ENCODE results near the gene ATP5F1E.

DNA sequence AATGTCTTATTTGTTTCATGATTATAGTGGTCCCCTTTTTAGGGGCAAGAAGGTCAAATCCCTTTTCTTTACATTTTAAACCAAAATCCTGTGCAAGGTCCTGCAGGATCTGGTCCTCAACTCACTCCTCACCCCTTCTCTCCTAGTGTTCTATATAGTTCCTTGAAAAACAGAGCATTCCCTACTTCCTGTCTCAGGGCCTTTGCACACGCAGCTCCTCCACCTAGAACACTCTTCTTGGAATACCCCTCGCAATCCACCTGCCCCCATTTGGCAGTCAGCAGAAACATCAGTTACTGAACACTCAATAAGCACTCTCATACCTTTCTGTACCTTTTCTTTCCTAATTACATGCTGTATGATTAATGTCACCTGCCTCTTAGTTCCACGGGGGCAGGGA lies 3.2 kb upstream of the ATP5F1E start:
- TF ChIP-seq KAT7 (CRISPR knock-in tag; IDR thresholded peaks at IDR 0.05; ENCODE audit: borderline replicate concordance): no peak
- TF ChIP-seq, protein P1, sequence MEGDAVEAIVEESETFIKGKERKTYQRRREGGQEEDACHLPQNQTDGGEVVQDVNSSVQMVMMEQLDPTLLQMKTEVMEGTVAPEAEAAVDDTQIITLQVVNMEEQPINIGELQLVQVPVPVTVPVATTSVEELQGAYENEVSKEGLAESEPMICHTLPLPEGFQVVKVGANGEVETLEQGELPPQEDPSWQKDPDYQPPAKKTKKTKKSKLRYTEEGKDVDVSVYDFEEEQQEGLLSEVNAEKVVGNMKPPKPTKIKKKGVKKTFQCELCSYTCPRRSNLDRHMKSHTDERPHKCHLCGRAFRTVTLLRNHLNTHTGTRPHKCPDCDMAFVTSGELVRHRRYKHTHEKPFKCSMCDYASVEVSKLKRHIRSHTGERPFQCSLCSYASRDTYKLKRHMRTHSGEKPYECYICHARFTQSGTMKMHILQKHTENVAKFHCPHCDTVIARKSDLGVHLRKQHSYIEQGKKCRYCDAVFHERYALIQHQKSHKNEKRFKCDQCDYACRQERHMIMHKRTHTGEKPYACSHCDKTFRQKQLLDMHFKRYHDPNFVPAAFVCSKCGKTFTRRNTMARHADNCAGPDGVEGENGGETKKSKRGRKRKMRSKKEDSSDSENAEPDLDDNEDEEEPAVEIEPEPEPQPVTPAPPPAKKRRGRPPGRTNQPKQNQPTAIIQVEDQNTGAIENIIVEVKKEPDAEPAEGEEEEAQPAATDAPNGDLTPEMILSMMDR (IDR thresholded peaks at IDR 0.05): no peak
- TF ChIP-seq, protein P2, sequence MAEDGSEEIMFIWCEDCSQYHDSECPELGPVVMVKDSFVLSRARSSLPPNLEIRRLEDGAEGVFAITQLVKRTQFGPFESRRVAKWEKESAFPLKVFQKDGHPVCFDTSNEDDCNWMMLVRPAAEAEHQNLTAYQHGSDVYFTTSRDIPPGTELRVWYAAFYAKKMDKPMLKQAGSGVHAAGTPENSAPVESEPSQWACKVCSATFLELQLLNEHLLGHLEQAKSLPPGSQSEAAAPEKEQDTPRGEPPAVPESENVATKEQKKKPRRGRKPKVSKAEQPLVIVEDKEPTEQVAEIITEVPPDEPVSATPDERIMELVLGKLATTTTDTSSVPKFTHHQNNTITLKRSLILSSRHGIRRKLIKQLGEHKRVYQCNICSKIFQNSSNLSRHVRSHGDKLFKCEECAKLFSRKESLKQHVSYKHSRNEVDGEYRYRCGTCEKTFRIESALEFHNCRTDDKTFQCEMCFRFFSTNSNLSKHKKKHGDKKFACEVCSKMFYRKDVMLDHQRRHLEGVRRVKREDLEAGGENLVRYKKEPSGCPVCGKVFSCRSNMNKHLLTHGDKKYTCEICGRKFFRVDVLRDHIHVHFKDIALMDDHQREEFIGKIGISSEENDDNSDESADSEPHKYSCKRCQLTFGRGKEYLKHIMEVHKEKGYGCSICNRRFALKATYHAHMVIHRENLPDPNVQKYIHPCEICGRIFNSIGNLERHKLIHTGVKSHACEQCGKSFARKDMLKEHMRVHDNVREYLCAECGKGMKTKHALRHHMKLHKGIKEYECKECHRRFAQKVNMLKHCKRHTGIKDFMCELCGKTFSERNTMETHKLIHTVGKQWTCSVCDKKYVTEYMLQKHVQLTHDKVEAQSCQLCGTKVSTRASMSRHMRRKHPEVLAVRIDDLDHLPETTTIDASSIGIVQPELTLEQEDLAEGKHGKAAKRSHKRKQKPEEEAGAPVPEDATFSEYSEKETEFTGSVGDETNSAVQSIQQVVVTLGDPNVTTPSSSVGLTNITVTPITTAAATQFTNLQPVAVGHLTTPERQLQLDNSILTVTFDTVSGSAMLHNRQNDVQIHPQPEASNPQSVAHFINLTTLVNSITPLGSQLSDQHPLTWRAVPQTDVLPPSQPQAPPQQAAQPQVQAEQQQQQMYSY (CRISPR knock-in tag; IDR thresholded peaks at IDR 0.05): no peak
